ENCODE measurements around the gene FFAR3. TPM values are rescaled to one million over a fixed set of nuclear protein-coding genes. Genes with fewer than 3 reads are reported as not detected.

The FFAR3 gene
- total RNA-seq, 1 experiment from 2014 or later, result 0.15 TPM

DNA sequence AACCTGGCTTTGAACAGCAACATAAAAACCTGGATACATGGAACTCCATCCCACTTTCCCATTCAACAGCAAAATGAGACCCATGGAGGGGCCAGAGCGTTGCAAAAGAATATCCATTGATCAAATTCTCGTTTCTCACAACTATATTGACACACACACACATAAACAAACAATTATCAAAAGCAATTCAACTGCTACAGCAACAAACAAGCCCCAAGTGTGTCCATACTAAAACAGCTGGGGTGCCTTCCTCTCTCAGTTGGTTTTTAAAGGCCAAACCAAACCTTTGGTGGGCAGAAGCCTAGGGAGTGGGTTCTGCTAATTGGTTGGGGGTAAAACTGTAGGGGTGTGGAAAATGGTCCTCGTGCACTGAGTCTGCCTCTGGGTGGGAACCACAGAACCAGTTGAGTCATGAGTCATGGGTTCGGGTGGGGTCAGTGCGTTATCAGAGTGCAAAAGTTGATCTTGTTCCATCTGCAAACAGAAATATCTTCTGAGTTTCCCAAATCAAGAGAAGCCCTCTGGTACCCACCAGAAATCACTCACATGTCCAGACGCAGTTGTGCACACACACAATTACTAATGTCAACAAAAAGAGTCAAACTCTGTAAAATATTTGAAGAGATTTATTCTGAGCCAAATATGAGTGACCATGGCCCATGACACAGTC is 31.1 kb downstream of the FFAR3 start:
- Histone ChIP-seq H3K27ac (ENCODE audit: low read depth, low read length, poor library complexity, severe bottlenecking) (no peak overlapping the region), H3K4me1 (ENCODE audit: insufficient read depth, low read length, poor library complexity, severe bottlenecking) (no peaks in the 10 kb centered on the region), H3K36me3 (ENCODE audit: insufficient read depth, low read length, poor library complexity, severe bottlenecking) (no peaks in the 10 kb centered on the region), H3K27me3 (replicated peaks; ENCODE audit: insufficient read depth, low read depth, low read length, poor library complexity) (no peaks in the 10 kb centered on the region), H3K4me3 (ENCODE audit: low read depth, low read length, poor library complexity, severe bottlenecking) (no peak overlapping the region), H3K9me3 (ENCODE audit: low read depth, low read length, poor library complexity, severe bottlenecking) (peaks cover 16% of the 10 kb centered on the region)
- ChIA-PET CTCF (no interaction called here), POLR2A (ENCODE audit: low non-redundant PET) (no interaction called here)
- DNase-seq (ENCODE audit: low spot score), result no peak
- TF ChIP-seq, protein P1, sequence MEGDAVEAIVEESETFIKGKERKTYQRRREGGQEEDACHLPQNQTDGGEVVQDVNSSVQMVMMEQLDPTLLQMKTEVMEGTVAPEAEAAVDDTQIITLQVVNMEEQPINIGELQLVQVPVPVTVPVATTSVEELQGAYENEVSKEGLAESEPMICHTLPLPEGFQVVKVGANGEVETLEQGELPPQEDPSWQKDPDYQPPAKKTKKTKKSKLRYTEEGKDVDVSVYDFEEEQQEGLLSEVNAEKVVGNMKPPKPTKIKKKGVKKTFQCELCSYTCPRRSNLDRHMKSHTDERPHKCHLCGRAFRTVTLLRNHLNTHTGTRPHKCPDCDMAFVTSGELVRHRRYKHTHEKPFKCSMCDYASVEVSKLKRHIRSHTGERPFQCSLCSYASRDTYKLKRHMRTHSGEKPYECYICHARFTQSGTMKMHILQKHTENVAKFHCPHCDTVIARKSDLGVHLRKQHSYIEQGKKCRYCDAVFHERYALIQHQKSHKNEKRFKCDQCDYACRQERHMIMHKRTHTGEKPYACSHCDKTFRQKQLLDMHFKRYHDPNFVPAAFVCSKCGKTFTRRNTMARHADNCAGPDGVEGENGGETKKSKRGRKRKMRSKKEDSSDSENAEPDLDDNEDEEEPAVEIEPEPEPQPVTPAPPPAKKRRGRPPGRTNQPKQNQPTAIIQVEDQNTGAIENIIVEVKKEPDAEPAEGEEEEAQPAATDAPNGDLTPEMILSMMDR (conservative IDR thresholded peaks at IDR 0.05; ENCODE audit: low read depth, low read length), result no peak
- no peak for TF ChIP-seq EZH2 (IDR thresholded peaks at IDR 0.05; ENCODE audit: borderline replicate concordance, low read depth, low read length, poor library complexity, severe bottlenecking)
- BruUV-seq (replicated peaks), result no TSS peak
- intact Hi-C loops (cut with micrococcal nuclease; ENCODE audit: unreplicated experiment), result no loop called here

DNA sequence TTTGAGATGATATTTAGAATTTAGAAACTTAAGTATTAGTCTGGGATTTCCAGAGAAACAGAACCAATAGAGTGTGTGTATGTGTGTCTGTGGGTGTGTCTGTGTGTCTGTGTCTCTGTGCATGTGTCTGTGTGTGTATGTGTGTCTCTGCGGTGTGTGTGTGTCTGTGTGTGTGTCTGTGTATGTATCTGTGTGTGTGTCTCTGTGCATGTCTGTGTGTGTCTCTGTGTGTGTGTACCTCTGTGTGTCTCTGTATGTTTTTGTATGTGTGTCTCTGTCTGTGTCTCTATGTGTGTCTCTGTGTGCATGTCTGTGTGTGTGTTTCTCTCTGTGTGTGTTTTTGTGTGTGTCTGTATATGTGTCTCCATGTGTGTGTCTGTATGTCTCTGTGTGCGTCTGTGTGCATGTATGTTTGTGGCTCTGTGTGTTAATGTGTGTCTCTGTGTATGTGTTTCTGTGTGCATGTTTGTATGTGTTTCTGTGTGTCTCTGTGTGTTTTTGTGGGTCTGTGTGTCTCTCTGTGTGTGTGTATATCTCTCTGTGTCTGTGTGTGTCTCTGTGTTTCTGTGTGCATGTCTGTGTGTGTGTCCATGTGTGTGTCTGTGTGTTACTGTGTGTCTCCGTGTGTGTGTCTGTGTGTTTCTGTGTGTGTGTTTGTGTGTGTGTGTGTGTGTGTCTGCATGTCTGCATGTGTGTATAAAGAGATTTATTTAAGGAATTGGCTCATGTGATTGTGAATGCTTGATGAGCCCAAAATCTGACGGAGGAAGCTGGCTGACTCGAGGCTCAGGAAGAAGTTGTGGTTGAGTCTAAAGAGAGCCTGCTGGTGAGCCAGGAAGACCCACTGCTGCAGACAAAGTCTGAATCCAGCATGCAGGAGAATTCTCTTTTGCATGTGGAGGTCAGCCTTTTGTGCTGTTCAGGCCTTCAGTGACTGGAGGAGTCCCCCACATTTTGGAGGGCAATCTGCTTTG is 34.8 kb downstream of the FFAR3 start:
- no peaks in the 10 kb centered on the region for H3K27me3 ChIP-seq (replicated peaks; ENCODE audit: insufficient read depth, low read depth, low read length, poor library complexity)
- ChIA-PET POLR2A (ENCODE audit: low non-redundant PET) (no interaction called here), CTCF (no interaction called here)
- no peak overlapping the region for H3K27ac ChIP-seq (ENCODE audit: low read depth, low read length, poor library complexity, severe bottlenecking)
- no peaks in the 10 kb centered on the region for H3K4me1 ChIP-seq (ENCODE audit: insufficient read depth, low read length, poor library complexity, severe bottlenecking)
- TF ChIP-seq, protein P1 (conservative IDR thresholded peaks at IDR 0.05; ENCODE audit: low read depth, low read length), result no peak
- no peak for TF ChIP-seq EZH2 (IDR thresholded peaks at IDR 0.05; ENCODE audit: borderline replicate concordance, low read depth, low read length, poor library complexity, severe bottlenecking)
- BruUV-seq (replicated peaks), result no TSS peak
- DNase-seq (ENCODE audit: low spot score), result no peak
- no peak overlapping the region for H3K4me3 ChIP-seq (ENCODE audit: low read depth, low read length, poor library complexity, severe bottlenecking)
- intact Hi-C loops (cut with micrococcal nuclease; ENCODE audit: unreplicated experiment), result no loop called here
- no peaks in the 10 kb centered on the region for H3K9me3 ChIP-seq (ENCODE audit: low read depth, low read length, poor library complexity, severe bottlenecking)
- H3K36me3 ChIP-seq (ENCODE audit: insufficient read depth, low read length, poor library complexity, severe bottlenecking), result no peaks in the 10 kb centered on the region

DNA sequence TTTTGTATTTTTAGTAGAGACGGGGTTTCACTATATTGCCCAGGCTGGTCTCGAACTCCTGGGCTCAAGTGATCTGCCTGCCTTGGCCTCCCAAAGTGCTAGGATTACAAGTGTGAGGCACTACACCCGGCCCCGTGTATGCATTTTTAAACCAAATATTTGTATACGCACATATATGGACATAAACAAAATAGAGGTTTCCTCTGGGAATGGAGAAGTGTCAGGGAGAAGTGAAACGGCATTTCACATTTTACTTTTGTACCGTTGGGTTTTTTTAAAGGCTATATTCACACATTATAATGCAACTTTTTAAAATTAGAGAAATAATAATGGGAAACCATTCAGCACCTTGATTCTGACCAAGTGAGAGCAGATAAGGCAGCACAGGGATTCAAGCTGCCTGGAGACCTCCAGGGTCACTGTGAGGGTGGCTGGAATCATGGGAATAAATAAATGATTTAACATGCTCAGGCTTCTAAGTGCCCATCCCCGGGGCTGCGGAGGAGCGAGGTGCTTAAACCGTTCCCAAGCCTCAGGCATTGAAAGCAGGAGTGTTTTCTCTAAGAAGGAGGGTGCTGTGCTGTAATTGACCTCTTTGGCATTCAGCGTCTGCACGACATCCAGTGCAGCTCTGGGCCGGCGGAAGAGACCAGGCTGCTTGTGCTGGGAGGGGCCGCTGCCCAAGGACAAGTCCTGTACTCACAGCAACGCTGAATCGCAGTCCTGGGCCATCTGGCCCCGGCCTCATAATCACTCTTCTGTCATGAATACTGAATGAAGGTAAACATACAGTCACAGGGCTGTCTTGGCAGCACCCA is 37.3 kb downstream of the FFAR3 start:
- ChIA-PET POLR2A (ENCODE audit: low non-redundant PET) (interaction anchor here (0.5 kb wide), 1 partner anchor 127 kb away, joined by 3 read pairs; no protein-coding TSS in a partner anchor), CTCF (no interaction called here)
- Histone ChIP-seq H3K4me3 (ENCODE audit: low read depth, low read length, poor library complexity, severe bottlenecking) (no peak overlapping the region), H3K27me3 (replicated peaks; ENCODE audit: insufficient read depth, low read depth, low read length, poor library complexity) (no peaks in the 10 kb centered on the region), H3K27ac (ENCODE audit: low read depth, low read length, poor library complexity, severe bottlenecking) (no peak overlapping the region), H3K9me3 (ENCODE audit: low read depth, low read length, poor library complexity, severe bottlenecking) (no peaks in the 10 kb centered on the region), H3K4me1 (ENCODE audit: insufficient read depth, low read length, poor library complexity, severe bottlenecking) (no peaks in the 10 kb centered on the region), H3K36me3 (ENCODE audit: insufficient read depth, low read length, poor library complexity, severe bottlenecking) (no peaks in the 10 kb centered on the region)
- intact Hi-C loops (cut with micrococcal nuclease; ENCODE audit: unreplicated experiment), result no loop called here
- no peak for TF ChIP-seq EZH2 (IDR thresholded peaks at IDR 0.05; ENCODE audit: borderline replicate concordance, low read depth, low read length, poor library complexity, severe bottlenecking)
- TF ChIP-seq, protein P1 (conservative IDR thresholded peaks at IDR 0.05; ENCODE audit: low read depth, low read length), result no peak
- BruUV-seq (replicated peaks), result no TSS peak
- DNase-seq (ENCODE audit: low spot score), result no peak
